ENCODE data around the gene EIF4E2. TPM values are rescaled to one million over a fixed set of nuclear protein-coding genes. Genes with fewer than 3 reads are reported as not detected.

EIF4E2 gene
- total RNA-seq, 2 experiments from 2014 or later = 59.9 to 81.1 TPM

GRCh38 chr2:232571026-232571474 is 20.6 kb downstream of the EIF4E2 start:
- no peaks in the 10 kb centered on the region for H3K4me1 Mint-ChIP-seq
- no peak for DNase-seq
- H3K27me3 Mint-ChIP-seq = no peaks in the 10 kb centered on the region
- CTCF ChIA-PET = interaction anchor here (0.9 kb wide), 1 partner anchor 9 kb away, joined by 3 read pairs; no protein-coding TSS in a partner anchor
- no peak for ATAC-seq
- peaks cover 35% of the 10 kb centered on the region for H3K36me3 Mint-ChIP-seq
- H3K9me3 Mint-ChIP-seq (ENCODE audit: low read depth) = no peaks in the 10 kb centered on the region
- no peak overlapping the region for H3K27ac Mint-ChIP-seq
- no peak overlapping the region for H3K4me3 Mint-ChIP-seq

GRCh38 chr2:232573042-232573441 is 22.6 kb downstream of the EIF4E2 start:
- DNase-seq (no peak), ATAC-seq (no peak)
- no peak overlapping the region for H3K4me3 Mint-ChIP-seq
- CTCF ChIA-PET = no interaction called here
- H3K36me3 Mint-ChIP-seq = peaks cover 22% of the 10 kb centered on the region
- no peaks in the 10 kb centered on the region for H3K9me3 Mint-ChIP-seq (ENCODE audit: low read depth)
- no peaks in the 10 kb centered on the region for H3K27me3 Mint-ChIP-seq
- no peaks in the 10 kb centered on the region for H3K4me1 Mint-ChIP-seq
- H3K27ac Mint-ChIP-seq = no peak overlapping the region

DNA sequence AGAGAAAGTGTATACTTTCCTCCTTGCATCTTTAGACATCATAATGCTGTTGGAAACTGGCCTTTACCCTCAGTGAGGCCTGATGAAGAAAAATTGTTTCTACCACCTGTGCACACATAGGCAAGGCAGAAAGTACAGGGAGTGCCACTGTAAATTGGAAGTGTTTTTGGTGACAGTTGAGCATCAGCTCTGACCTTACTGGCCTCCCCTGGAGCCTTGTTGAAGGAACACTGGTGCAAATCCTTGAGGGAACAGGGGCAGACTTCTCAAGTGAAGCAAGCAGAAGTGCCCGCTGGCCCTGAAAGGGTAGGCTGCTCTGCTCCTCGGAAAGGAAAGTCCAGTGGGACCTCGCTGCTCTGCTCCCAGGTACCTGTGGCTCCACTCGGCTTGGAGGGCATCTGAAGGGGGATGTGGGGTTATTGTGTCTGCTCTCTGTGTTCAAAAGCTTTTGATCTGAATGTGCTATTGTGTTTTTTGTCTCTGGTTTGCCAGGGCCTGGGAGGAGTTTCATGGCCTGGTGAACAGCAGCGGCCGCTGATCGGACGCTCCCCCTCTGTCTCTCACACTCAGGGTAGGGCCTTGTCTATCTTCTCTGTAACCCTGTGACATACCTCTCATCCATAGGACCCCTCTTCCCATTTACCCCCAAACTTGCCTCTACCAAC is 23.4 kb downstream of the EIF4E2 start:
- ATAC-seq = no peak
- Mint-ChIP-seq H3K4me1 (no peaks in the 10 kb centered on the region), H3K27me3 (no peaks in the 10 kb centered on the region), H3K9me3 (ENCODE audit: low read depth) (no peaks in the 10 kb centered on the region), H3K4me3 (no peak overlapping the region), H3K27ac (no peak overlapping the region), H3K36me3 (peaks cover 17% of the 10 kb centered on the region)
- no peak for DNase-seq
- CTCF ChIA-PET = no interaction called here

DNA sequence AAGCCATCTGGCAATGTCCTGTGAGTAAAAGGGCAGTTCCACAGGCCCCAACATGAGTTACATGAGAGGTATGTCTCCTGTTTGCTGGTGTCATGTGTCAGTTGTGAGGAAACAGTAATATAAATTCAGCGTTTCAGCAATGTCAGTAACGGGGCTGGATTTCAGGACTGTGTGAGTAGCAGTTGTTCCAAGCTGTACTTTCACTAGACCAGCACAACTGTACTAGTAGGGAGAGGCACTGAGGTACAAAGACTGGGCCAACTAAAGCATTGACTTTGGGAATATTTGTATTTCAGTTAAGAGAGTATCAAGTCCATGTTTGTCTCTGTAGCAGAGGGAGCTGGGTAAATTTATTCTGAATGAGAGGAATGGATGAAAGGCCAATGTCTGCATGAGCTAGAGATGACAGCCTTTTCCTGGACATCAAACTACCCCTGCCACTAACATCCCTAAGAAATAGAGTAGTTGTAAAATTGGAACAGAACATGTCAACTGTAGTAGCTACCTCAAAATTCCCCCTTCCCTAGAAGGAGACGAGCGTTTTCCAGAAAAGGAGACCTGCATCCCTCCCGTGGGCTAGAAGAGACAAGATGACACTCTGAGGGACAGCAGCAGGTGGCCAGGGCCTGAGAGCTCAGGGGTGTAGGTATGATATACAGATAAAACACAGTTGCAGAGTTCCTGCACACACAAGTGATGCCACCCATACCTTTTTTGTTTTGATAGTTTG is 24.4 kb downstream of the EIF4E2 start:
- Mint-ChIP-seq H3K36me3 (peaks cover 15% of the 10 kb centered on the region), H3K4me3 (no peak overlapping the region), H3K27ac (no peak overlapping the region), H3K27me3 (no peaks in the 10 kb centered on the region), H3K9me3 (ENCODE audit: low read depth) (no peaks in the 10 kb centered on the region), H3K4me1 (peaks cover 6% of the 10 kb centered on the region)
- ATAC-seq = no peak
- CTCF ChIA-PET = no interaction called here
- no peak for DNase-seq

DNA sequence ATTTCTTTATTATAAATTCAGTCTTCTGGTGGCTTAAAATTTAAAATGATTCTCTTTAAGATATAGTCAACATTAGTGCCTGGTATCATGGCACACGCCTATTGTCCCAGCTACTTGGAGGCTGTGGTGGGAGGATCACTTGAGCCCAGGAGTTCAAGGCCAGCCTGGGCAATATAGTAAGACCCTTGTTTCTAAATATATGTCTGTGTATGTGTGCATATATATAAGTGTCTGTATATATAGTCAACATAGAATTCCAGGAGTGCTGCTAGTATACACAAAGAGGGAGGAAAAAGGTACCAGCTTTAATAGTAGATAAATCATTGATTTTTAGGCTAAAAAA is 24.9 kb downstream of the EIF4E2 start:
- no peak for ATAC-seq
- CTCF ChIA-PET = no interaction called here
- DNase-seq = no peak
- H3K4me3 Mint-ChIP-seq = no peak overlapping the region
- H3K36me3 Mint-ChIP-seq = peaks cover 15% of the 10 kb centered on the region
- no peaks in the 10 kb centered on the region for H3K9me3 Mint-ChIP-seq (ENCODE audit: low read depth)
- no peaks in the 10 kb centered on the region for H3K27me3 Mint-ChIP-seq
- H3K4me1 Mint-ChIP-seq = peaks cover 11% of the 10 kb centered on the region
- H3K27ac Mint-ChIP-seq = no peak overlapping the region

- CTCF ChIA-PET = no interaction called here
- H3K36me3 Mint-ChIP-seq = peaks cover 14% of the 10 kb centered on the region
- H3K4me3 Mint-ChIP-seq = no peak overlapping the region
- peaks cover 22% of the 10 kb centered on the region for H3K4me1 Mint-ChIP-seq
- DNase-seq (no peak), ATAC-seq (no peak)
- no peaks in the 10 kb centered on the region for H3K9me3 Mint-ChIP-seq (ENCODE audit: low read depth)
- no peak overlapping the region for H3K27ac Mint-ChIP-seq
- H3K27me3 Mint-ChIP-seq = no peaks in the 10 kb centered on the region
Measured at GRCh38 chr2:232576995-232577394, 26.5 kb downstream of the EIF4E2 start.

- H3K4me1 Mint-ChIP-seq = peaks cover 22% of the 10 kb centered on the region
- CTCF ChIA-PET = interaction anchor here (1.4 kb wide), 1 partner anchor 44 kb away, joined by 3 read pairs; no protein-coding TSS in a partner anchor
- DNase-seq (no peak), ATAC-seq (no peak)
- no peak overlapping the region for H3K27ac Mint-ChIP-seq
- peaks cover 18% of the 10 kb centered on the region for H3K36me3 Mint-ChIP-seq
- H3K4me3 Mint-ChIP-seq = no peak overlapping the region
- no peaks in the 10 kb centered on the region for H3K27me3 Mint-ChIP-seq
- H3K9me3 Mint-ChIP-seq (ENCODE audit: low read depth) = no peaks in the 10 kb centered on the region
Measured at GRCh38 chr2:232577841-232578240, 27.4 kb downstream of the EIF4E2 start.

DNA sequence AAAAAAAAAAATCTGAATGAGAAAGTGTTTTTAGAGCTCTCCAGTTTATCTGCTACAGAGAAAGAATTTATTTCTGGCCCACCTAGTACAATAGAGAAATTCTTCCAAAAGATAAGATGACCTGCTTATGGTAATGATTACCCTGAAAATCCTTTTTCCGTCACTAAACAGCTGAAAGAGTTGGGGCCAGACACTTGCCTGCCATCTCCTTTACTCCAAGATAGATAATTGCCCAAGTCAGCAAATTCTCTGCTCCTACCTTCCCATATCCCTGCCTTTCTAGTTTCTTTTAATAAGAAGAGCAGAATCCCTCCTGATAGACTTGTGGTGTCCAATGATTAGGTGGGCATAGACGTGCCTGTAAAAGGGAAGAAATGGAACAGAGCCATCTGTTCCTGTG is 28.1 kb downstream of the EIF4E2 start:
- ATAC-seq (no peak), DNase-seq (no peak)
- H3K4me1 Mint-ChIP-seq = peaks cover 22% of the 10 kb centered on the region
- no peaks in the 10 kb centered on the region for H3K27me3 Mint-ChIP-seq
- H3K4me3 Mint-ChIP-seq = no peak overlapping the region
- peaks cover 21% of the 10 kb centered on the region for H3K36me3 Mint-ChIP-seq
- H3K9me3 Mint-ChIP-seq (ENCODE audit: low read depth) = no peaks in the 10 kb centered on the region
- no peak overlapping the region for H3K27ac Mint-ChIP-seq
- CTCF ChIA-PET = interaction anchor here (0.9 to 1.9 kb wide), 3 partner anchors 10 to 44 kb away, joined by 3 to 5 read pairs (median 3); no protein-coding TSS in a partner anchor

- peak overlapping the region; percentile 73 for H3K27ac Mint-ChIP-seq
- H3K4me3 Mint-ChIP-seq = no peak overlapping the region
- DNase-seq (no peak), ATAC-seq (no peak)
- CTCF ChIA-PET = interaction anchor here (1.0 to 1.4 kb wide), 2 partner anchors 13 to 17 kb away, joined by 3 to 4 read pairs; no protein-coding TSS in a partner anchor
- peaks cover 19% of the 10 kb centered on the region for H3K36me3 Mint-ChIP-seq
- no peaks in the 10 kb centered on the region for H3K9me3 Mint-ChIP-seq (ENCODE audit: low read depth)
- H3K4me1 Mint-ChIP-seq = peaks cover 22% of the 10 kb centered on the region
- no peaks in the 10 kb centered on the region for H3K27me3 Mint-ChIP-seq
Measured at GRCh38 chr2:232580648-232580981, 30.1 kb downstream of the EIF4E2 start.

DNA sequence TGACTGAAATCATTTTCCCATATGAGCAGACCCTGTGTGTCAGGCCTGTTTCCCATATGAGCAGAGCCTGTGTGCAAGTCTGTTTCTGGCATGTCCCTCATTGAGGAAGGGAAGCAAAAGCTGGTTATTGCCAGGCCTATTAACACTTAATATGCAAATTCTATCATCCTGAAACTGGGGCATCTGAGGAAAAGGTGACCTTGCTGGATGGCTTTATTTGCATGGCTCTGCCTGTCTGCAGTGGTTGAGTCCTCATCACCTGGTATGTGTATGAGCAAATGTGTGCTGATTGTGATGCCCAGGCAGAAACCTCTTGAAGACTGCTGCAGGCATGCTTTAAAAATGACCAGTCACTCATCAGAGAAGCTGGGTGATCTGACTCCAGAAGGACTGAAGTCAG is 31.2 kb downstream of the EIF4E2 start:
- Mint-ChIP-seq H3K4me1 (peaks cover 22% of the 10 kb centered on the region), H3K4me3 (no peak overlapping the region), H3K36me3 (peaks cover 15% of the 10 kb centered on the region), H3K27ac (no peak overlapping the region), H3K9me3 (ENCODE audit: low read depth) (no peaks in the 10 kb centered on the region), H3K27me3 (no peaks in the 10 kb centered on the region)
- DNase-seq (no peak), ATAC-seq (no peak)
- CTCF ChIA-PET = interaction anchor here (1.0 to 1.4 kb wide), 2 partner anchors 18 to 24 kb away, joined by 3 to 4 read pairs; no protein-coding TSS in a partner anchor

DNA sequence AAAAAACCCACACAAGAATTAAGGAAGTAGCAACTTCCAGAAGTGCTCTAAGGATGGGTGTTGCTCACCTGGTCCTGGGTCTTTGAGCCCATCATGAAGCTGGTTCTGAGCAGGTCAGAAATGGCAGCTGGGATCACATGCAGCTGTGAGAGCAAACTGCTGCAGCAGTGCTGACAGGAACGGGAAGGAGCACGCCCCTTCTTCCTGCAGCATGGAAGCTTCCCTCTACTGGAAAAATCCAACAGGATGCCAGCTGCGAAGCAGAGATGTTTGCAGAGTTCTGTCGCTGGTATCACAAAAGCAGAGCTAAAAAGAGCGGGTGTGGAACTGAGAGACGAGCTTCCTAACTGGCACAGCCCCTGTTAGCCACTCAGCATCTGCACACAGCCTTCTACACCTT is 33.7 kb downstream of the EIF4E2 start:
- DNase-seq = no peak
- H3K4me3 Mint-ChIP-seq = no peak overlapping the region
- H3K4me1 Mint-ChIP-seq = peaks cover 22% of the 10 kb centered on the region
- no peaks in the 10 kb centered on the region for H3K27me3 Mint-ChIP-seq
- peaks cover 12% of the 10 kb centered on the region for H3K36me3 Mint-ChIP-seq
- no peaks in the 10 kb centered on the region for H3K9me3 Mint-ChIP-seq (ENCODE audit: low read depth)
- CTCF ChIA-PET = interaction anchor here (1.2 kb wide), 1 partner anchor 9 kb away, joined by 3 read pairs; no protein-coding TSS in a partner anchor
- H3K27ac Mint-ChIP-seq = no peak overlapping the region
- no peak for ATAC-seq

- DNase-seq (no peak), ATAC-seq (no peak)
- Mint-ChIP-seq H3K4me3 (no peak overlapping the region), H3K9me3 (ENCODE audit: low read depth) (no peaks in the 10 kb centered on the region), H3K4me1 (no peaks in the 10 kb centered on the region), H3K27ac (no peak overlapping the region), H3K36me3 (peaks cover 7% of the 10 kb centered on the region), H3K27me3 (no peaks in the 10 kb centered on the region)
- CTCF ChIA-PET = no interaction called here
Measured at GRCh38 chr2:232586943-232587505, 36.5 kb downstream of the EIF4E2 start.

DNA sequence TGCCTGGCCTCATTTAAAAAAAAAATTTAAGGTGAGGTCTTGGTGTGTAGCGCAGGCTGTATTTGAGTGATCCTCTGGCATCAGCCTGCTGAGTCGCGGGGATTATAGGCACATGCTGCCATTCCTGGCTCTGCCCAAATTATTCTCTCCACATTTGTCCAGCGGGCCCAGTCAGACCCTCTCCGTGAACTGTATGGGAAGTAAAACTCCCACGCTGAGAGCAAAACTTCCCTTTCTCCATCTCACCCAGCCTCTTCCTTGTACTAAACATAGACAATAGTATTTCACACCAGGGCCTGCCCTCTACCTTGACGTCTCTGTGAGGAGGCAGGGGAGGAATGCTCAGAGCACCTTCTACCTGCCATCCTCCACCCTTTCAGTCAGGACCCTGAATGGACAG is 37.0 kb downstream of the EIF4E2 start:
- no peak for ATAC-seq
- no peak for DNase-seq
- no peak overlapping the region for H3K27ac Mint-ChIP-seq
- no peaks in the 10 kb centered on the region for H3K9me3 Mint-ChIP-seq (ENCODE audit: low read depth)
- H3K36me3 Mint-ChIP-seq = peaks cover 6% of the 10 kb centered on the region
- no peaks in the 10 kb centered on the region for H3K27me3 Mint-ChIP-seq
- no peaks in the 10 kb centered on the region for H3K4me1 Mint-ChIP-seq
- CTCF ChIA-PET = no interaction called here
- no peak overlapping the region for H3K4me3 Mint-ChIP-seq

DNA sequence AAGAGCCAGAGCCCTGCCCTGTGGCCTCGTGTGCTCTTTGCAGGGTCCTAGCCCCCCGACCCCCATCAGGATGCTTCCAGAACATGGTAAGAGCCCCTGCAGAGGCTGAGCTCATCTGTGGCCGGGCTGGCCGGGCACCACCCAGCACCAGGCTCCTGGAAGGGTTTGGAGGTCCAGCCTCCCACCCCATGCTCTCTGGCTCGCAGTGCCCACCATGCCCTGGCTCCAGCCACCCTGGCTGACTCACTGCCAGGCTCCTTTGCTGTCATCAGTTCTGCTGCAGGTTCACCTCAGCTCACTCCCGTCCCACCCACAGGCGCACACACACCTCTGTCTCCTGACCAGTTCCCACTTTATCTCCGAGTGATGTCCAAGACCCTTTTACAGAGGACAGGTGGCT is 37.5 kb downstream of the EIF4E2 start:
- H3K4me1 Mint-ChIP-seq = peaks cover 3% of the 10 kb centered on the region
- no peaks in the 10 kb centered on the region for H3K9me3 Mint-ChIP-seq (ENCODE audit: low read depth)
- DNase-seq (no peak), ATAC-seq (no peak)
- no peaks in the 10 kb centered on the region for H3K27me3 Mint-ChIP-seq
- H3K27ac Mint-ChIP-seq = no peak overlapping the region
- CTCF ChIA-PET = no interaction called here
- peaks cover 4% of the 10 kb centered on the region for H3K36me3 Mint-ChIP-seq
- H3K4me3 Mint-ChIP-seq = no peak overlapping the region

Data from activated CD8-positive, alpha-beta memory T cell treated with anti-CD3 and anti-CD28 coated beads, Interleukin-2, amount 10 ng/mL, durations not matched to agents 7 days and 5 days (primary cell).